OCI-LY7 (cell line): ENCODE results near the gene ZNF716. TPM values are rescaled to one million over a fixed set of nuclear protein-coding genes. Genes with fewer than 3 reads are reported as not detected.

Experiments
- BruUV-seq: library from RNA; stranded (reverse); fragments of 400-500 nt; replicated peaks from 2 replicates; lab custom pipeline; 2021; lab: Mats Ljungman, UMichigan
- CTCF ChIA-PET: fragments of 300-600 bp; sonication (Branson Sonifier 250); formaldehyde crosslinking; loops from one replicate; lab custom pipeline; 2022; ENCODE audit warnings: antibody characterized with exemption; ENCODE audit not compliant: unreplicated experiment; lab: Charles Lee
- POLR2A ChIA-PET: fragments of 300-600 bp; sonication (Branson Sonifier 250); formaldehyde crosslinking; loops from one replicate; lab custom pipeline; 2022; ENCODE audit warnings: antibody characterized with exemption; lab: Charles Lee
- DNase-seq: peaks from one replicate; pipeline ENCODE4 v3.0.0-alpha.2; 2015; ENCODE audit warnings: low spot score
- H2AFZ ChIP-seq: fragments of 200-600 bp; sonication (generic), shearing (Covaris generic); 2 replicates; pipeline ENCODE4 v1.6.1; 2014; ENCODE audit warnings: mild to moderate bottlenecking, antibody characterized with exemption, low read length, moderate library complexity
- H3K27ac ChIP-seq: fragments of 200-600 bp; sonication (generic); 2 replicates; pipeline ENCODE4 v1.5.1; 2014; ENCODE audit warnings: mixed run types, low read depth, mild to moderate bottlenecking, moderate library complexity, low read length, inconsistent platforms; ENCODE audit not compliant: poor library complexity, severe bottlenecking
- H3K36me3 ChIP-seq: fragments of 200-600 bp; sonication (generic); 2 replicates; pipeline ENCODE4 v1.6.1; 2014; ENCODE audit warnings: mild to moderate bottlenecking, antibody characterized with exemption, low read length, moderate library complexity, mixed read lengths; ENCODE audit not compliant: insufficient read depth
- H3K4me1 ChIP-seq: fragments of 200-600 bp; sonication (generic); 2 replicates; pipeline ENCODE4 v1.5.1; 2014; ENCODE audit warnings: mild to moderate bottlenecking, low read length; ENCODE audit not compliant: insufficient read depth, poor library complexity, severe bottlenecking
- H3K4me2 ChIP-seq: fragments of 200-600 bp; sonication (generic); 2 replicates; pipeline ENCODE4 v1.6.1; 2014; ENCODE audit warnings: mild to moderate bottlenecking, low read length
- H3K4me3 ChIP-seq: fragments of 200-600 bp; sonication (generic); 2 replicates; pipeline ENCODE4 v1.5.1; 2014; ENCODE audit warnings: mild to moderate bottlenecking, low read depth, low read length; ENCODE audit not compliant: poor library complexity, severe bottlenecking
- H3K79me2 ChIP-seq: fragments of 200-600 bp; sonication (generic); 2 replicates; pipeline ENCODE4 v1.6.1; 2016; ENCODE audit warnings: low read depth, mild to moderate bottlenecking, low read length, moderate library complexity, mixed read lengths; ENCODE audit not compliant: insufficient read depth
- H3K9me2 ChIP-seq: fragments of 200-600 bp; sonication (generic); 2 replicates; pipeline ENCODE4 v1.6.1; 2016; ENCODE audit warnings: mild to moderate bottlenecking, low read length, mixed read lengths; ENCODE audit not compliant: insufficient read depth
- H3K9me3 ChIP-seq: fragments of 200-600 bp; sonication (generic); 2 replicates; pipeline ENCODE4 v1.6.1; 2014; ENCODE audit warnings: mild to moderate bottlenecking, mixed run types, low read length, mixed read lengths
- H4K20me1 ChIP-seq: fragments of 200-600 bp; sonication (generic); 2 replicates; pipeline ENCODE4 v1.6.1; 2014; ENCODE audit warnings: mild to moderate bottlenecking, antibody characterized with exemption, low read length, moderate library complexity, mixed read lengths; ENCODE audit not compliant: insufficient read depth
- EZH2phosphoT487 ChIP-seq: fragments of 200-600 bp; sonication (generic); IDR thresholded peaks from 2 replicates; pipeline ENCODE4 v1.6.1; 2018; ENCODE audit warnings: low read depth, borderline replicate concordance, mild to moderate bottlenecking, mixed run types, antibody characterized with exemption, low read length, moderate library complexity, mixed read lengths
- intact Hi-C: fragments of 100-400 bp; cut with micrococcal nuclease; formaldehyde crosslinking; loops from one replicate; pipeline ENCODE4 v1.10.0; 2022; ENCODE audit not compliant: unreplicated experiment
- total RNA-seq, 2 experiments: library from RNA; depleted of rRNA in 1 of 2; stranded (reverse); fragments of >200 nt in 1 of 2; shearing (Covaris generic) in 1 of 2; gene quantifications; 2 replicates each; pipeline ENCODE4 v1.2.3, GENCODE V29; 2014 to 2022
- TF ChIP-seq, protein P1 (sequence below): fragments of 200-600 bp; sonication (generic); conservative IDR thresholded peaks from 2 replicates; pipeline ENCODE4 v1.5.1; 2014; ENCODE audit warnings: mild to moderate bottlenecking, antibody characterized with exemption, low read length, moderate library complexity, mixed read lengths

The ZNF716 gene
- total RNA-seq, 2 experiments from 2014 or later, result not detected

DNA sequence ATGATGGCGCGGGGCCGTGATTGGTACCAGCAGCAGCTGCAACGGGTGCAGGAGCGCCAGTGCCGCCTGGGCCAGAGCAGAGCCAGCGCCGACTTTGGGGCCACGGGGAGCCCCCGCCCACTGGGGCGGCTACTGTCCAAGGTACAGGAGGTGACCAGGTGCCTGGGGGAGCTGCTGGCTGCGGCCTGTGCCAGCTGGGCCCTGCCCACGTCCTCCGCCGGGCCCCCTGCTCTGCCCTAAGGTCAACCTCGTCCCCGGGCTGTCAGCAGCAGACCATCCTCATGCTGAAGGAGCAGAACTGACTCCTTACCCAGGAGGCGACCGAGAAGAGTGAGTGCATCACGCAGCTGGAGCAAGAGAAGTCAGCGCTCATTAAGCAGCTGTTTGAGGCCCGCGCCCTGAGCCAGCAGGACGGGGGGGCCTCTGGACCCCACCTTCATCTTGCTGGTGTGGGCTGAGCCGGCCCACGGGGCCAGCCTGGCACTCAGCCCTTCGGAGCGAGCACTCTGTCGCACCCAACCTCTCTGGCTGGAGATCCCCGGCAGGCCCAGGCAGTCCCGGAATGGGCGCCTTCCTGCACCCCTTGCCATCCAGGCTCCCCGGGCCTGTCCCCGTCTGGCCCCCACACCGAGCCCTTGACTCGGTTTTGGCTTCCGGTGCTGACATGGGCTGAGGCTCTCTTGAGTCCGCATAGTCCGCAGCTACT is 24.6 kb upstream of the ZNF716 start:
- H3K4me1 ChIP-seq, result no peaks in the 10 kb centered on the region
- POLR2A ChIA-PET, result no interaction called here
- no peaks in the 10 kb centered on the region for H3K9me2 ChIP-seq
- H3K4me2 ChIP-seq, result no peak overlapping the region
- intact Hi-C loops, result no loop called here
- no peak overlapping the region for H3K4me3 ChIP-seq
- CTCF ChIA-PET, result no interaction called here
- BruUV-seq, result no TSS peak
- TF ChIP-seq EZH2phosphoT487, result no peak
- TF ChIP-seq, protein P1, sequence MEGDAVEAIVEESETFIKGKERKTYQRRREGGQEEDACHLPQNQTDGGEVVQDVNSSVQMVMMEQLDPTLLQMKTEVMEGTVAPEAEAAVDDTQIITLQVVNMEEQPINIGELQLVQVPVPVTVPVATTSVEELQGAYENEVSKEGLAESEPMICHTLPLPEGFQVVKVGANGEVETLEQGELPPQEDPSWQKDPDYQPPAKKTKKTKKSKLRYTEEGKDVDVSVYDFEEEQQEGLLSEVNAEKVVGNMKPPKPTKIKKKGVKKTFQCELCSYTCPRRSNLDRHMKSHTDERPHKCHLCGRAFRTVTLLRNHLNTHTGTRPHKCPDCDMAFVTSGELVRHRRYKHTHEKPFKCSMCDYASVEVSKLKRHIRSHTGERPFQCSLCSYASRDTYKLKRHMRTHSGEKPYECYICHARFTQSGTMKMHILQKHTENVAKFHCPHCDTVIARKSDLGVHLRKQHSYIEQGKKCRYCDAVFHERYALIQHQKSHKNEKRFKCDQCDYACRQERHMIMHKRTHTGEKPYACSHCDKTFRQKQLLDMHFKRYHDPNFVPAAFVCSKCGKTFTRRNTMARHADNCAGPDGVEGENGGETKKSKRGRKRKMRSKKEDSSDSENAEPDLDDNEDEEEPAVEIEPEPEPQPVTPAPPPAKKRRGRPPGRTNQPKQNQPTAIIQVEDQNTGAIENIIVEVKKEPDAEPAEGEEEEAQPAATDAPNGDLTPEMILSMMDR, result no peak
- no peaks in the 10 kb centered on the region for H3K36me3 ChIP-seq
- H3K79me2 ChIP-seq, result no peaks in the 10 kb centered on the region
- DNase-seq, result no peak
- H3K9me3 ChIP-seq, result no peaks in the 10 kb centered on the region
- H3K27ac ChIP-seq, result no peak overlapping the region
- no peak overlapping the region for H2AFZ ChIP-seq
- no peaks in the 10 kb centered on the region for H4K20me1 ChIP-seq

DNA sequence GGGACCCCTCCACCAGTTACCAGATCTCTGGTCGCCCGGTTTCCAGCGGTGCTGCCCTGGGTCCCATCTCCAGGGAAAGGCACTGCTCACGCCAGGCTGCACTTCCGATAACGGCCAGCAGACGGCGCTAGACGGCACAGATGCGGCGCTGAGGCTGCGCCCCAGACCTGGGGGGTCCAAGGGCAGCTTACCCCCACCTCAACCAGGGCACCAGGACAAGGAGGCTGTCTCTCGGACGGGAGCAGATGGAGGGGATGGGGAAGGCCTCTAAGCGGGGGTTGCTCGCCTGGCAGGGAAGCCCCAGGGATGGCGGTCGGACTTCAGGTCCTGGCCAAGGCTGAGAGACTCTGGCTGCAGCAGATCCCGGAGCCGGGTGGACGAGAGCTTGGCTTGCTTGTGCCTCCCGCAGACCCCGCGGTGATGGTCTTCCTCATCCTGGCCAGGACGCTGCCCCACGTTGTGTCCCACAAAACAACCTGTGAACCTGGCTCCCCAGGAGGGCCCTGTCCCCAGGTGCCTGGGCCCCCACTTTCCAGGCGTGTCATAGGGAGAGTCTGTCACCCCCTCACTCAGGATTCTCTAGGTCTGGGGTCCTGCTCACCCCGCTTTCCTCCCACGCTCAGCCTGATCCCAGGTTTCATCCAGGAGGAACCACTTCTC is 23.9 kb upstream of the ZNF716 start:
- no peak for DNase-seq
- H4K20me1 ChIP-seq, result no peaks in the 10 kb centered on the region
- ChIA-PET POLR2A (no interaction called here), CTCF (no interaction called here)
- H3K9me3 ChIP-seq, result no peaks in the 10 kb centered on the region
- H3K36me3 ChIP-seq, result no peaks in the 10 kb centered on the region
- H3K27ac ChIP-seq, result no peak overlapping the region
- H3K4me1 ChIP-seq, result no peaks in the 10 kb centered on the region
- TF ChIP-seq, protein P1, result peak; percentile 63
- TF ChIP-seq EZH2phosphoT487, result no peak
- no peaks in the 10 kb centered on the region for H3K9me2 ChIP-seq
- no peaks in the 10 kb centered on the region for H3K79me2 ChIP-seq
- H3K4me2 ChIP-seq, result no peak overlapping the region
- BruUV-seq, result no TSS peak
- H3K4me3 ChIP-seq, result no peak overlapping the region
- intact Hi-C loops, result no loop called here
- no peak overlapping the region for H2AFZ ChIP-seq

DNA sequence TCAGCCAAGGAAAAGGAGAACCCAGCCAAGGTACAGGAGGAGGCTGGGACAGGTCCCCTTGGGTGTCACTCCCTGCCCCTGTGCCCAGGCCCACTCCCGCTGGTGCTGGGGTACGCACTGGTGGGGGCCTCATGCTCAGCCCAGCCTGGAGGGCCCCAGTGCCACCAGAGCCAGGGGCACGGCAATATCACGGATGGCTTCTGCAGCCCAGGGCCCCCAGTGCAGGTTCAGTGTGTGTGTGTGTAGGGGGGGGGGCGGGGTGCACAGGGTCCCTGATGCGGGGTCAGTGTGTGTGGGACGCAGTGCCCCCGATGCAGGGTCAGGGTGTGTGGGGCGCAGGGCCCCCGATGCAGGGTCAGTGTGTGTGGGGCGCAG is 23.4 kb upstream of the ZNF716 start:
- Histone ChIP-seq H3K9me3 (no peaks in the 10 kb centered on the region; the same call in 1 of the 2 replicates), H3K36me3 (no peaks in the 10 kb centered on the region), H3K4me2 (no peak overlapping the region), H3K79me2 (no peaks in the 10 kb centered on the region), H2AFZ (no peak overlapping the region), H4K20me1 (no peaks in the 10 kb centered on the region), H3K9me2 (no peaks in the 10 kb centered on the region), H3K4me3 (no peak overlapping the region), H3K4me1 (no peaks in the 10 kb centered on the region), H3K27ac (no peak overlapping the region)
- intact Hi-C loops, result no loop called here
- POLR2A ChIA-PET, result no interaction called here
- no peak for TF ChIP-seq EZH2phosphoT487
- TF ChIP-seq, protein P1, result no peak
- no TSS peak for BruUV-seq
- DNase-seq, result no peak
- CTCF ChIA-PET, result no interaction called here
